ENCODE measurements around the gene NME1.
"Not testable (repeated sequence)": the region's sequence is repeated elsewhere in the genome, so short reads cannot be mapped to it uniquely, and the experiment has no call there.

DNA sequence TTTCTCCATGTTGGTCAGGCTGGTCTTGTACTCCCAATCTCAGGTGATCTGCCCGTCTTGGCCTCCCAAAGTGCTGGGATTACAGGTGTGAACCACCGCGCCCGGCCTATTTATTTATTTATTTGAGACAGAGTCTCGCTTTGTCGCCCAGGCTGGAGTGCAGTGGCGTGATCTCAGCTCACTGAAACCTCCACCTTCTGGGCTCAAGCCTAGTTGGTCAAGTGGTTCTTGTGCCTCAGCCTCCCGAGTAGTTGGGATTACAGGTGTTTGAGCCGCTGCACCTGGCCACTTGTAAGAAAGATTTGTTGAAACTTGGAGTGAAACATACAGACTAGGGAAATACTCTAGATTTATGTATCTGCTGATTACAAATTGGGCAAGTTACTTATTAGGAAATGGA, 18.7 kb downstream of the NME1 start:
- not testable (repeated sequence) for TF ChIP-seq CTCF, POLR2A (IDR thresholded peaks at IDR 0.05)

Data from Peyer's patch (tissue), 4 donors.